ENCODE data around the gene IGF1R. TPM values are rescaled to one million over a fixed set of nuclear protein-coding genes. Genes with fewer than 3 reads are reported as not detected.

Gene IGF1R
- total RNA-seq, 1 experiment from 2014 or later: 51.6 TPM

DNA sequence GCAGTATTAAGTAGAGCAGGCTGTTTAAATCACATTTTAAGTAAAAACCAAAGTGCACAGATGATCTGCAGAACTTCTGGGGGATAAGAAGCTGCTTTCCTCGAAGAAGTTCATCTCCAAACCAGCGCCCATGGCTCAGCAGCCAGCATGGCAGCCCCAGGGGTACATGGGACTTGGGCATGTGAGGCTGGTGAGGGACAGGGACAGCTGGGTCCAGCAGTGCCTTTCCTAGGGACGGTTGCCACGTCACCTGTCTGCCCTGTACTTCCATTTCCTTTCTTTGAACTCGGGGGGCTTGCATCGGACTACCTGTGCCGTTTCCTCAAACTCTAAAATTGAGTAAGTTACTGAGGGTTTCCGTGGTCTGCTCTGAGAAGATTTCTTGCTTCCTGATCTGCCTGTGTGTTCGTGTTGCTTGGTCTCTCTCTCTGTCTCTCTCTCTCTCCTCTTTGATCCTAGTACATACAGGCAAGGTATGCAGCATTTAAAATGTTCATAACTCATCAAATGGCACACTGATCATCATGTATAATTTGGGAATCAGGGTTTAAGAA, 67.6 kb downstream of the IGF1R start:
- no peaks in the 10 kb centered on the region for H3K9me3 ChIP-seq
- no peaks in the 10 kb centered on the region for H3K36me3 ChIP-seq (ENCODE audit: control insufficient read depth, insufficient read depth, low read length)
- CTCF ChIA-PET: no interaction called here
- no peak overlapping the region for H3K4me3 ChIP-seq (ENCODE audit: low read depth, low read length)
- no peak for DNase-seq
- Mint-ChIP-seq H3K27ac (ENCODE audit: unreplicated experiment) (no peak overlapping the region), H3K9me3 (ENCODE audit: unreplicated experiment) (peaks cover 11% of the 10 kb centered on the region), H3K36me3 (ENCODE audit: insufficient read depth, unreplicated experiment) (peaks cover 16% of the 10 kb centered on the region), H3K4me3 (ENCODE audit: unreplicated experiment) (no peak overlapping the region), H3K27me3 (ENCODE audit: insufficient read depth, unreplicated experiment) (no peaks in the 10 kb centered on the region), H3K4me1 (ENCODE audit: low read depth, unreplicated experiment) (peaks cover 42% of the 10 kb centered on the region)
- no peak for TF ChIP-seq CTCF (IDR thresholded peaks at IDR 0.05; ENCODE audit: insufficient read depth in 1 of 2, low read depth in 1 of 2, low read length in 1 of 2, severe bottlenecking in 1 of 2, unreplicated experiment in 1 of 2)
- BruUV-seq (replicated peaks): no TSS peak
- H3K27me3 ChIP-seq (replicated peaks; ENCODE audit: control insufficient read depth, insufficient read depth, low read length): no peaks in the 10 kb centered on the region
- POLR2A ChIA-PET: no interaction called here
- intact Hi-C loops (cut with micrococcal nuclease; ENCODE audit: unreplicated experiment): no loop called here
- peaks cover 36% of the 10 kb centered on the region for H3K4me1 ChIP-seq

DNA sequence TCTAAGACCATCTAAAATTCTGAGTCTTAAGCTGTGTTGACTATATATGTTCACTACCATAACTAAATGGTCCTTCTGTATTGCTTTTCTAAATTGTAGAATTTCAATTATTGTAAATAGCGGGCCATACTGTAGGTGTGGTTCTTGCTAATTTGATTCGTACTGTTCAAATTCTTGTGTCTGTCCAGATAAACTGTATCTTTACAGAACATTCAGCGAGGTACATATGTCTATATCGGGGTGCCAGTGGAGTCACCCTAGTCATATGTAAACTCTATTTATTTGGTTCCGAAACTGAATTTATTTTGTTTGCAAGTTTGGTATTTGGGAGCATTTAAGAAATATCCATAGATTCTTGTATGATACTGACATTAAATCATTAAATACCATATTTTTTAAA, 69.0 kb downstream of the IGF1R start:
- no peaks in the 10 kb centered on the region for H3K9me3 ChIP-seq
- intact Hi-C loops (cut with micrococcal nuclease; ENCODE audit: unreplicated experiment): no loop called here
- no TSS peak for BruUV-seq (replicated peaks)
- peaks cover 50% of the 10 kb centered on the region for H3K4me1 ChIP-seq
- no peaks in the 10 kb centered on the region for H3K36me3 ChIP-seq (ENCODE audit: control insufficient read depth, insufficient read depth, low read length)
- no peaks in the 10 kb centered on the region for H3K27me3 Mint-ChIP-seq (ENCODE audit: insufficient read depth, unreplicated experiment)
- H3K4me3 Mint-ChIP-seq (ENCODE audit: unreplicated experiment): no peak overlapping the region
- peaks cover 56% of the 10 kb centered on the region for H3K4me1 Mint-ChIP-seq (ENCODE audit: low read depth, unreplicated experiment)
- H3K27me3 ChIP-seq (replicated peaks; ENCODE audit: control insufficient read depth, insufficient read depth, low read length): no peaks in the 10 kb centered on the region
- POLR2A ChIA-PET: no interaction called here
- peaks cover 2% of the 10 kb centered on the region for H3K9me3 Mint-ChIP-seq (ENCODE audit: unreplicated experiment)
- no peak for TF ChIP-seq CTCF (IDR thresholded peaks at IDR 0.05; ENCODE audit: insufficient read depth in 1 of 2, low read depth in 1 of 2, low read length in 1 of 2, severe bottlenecking in 1 of 2, unreplicated experiment in 1 of 2)
- H3K36me3 Mint-ChIP-seq (ENCODE audit: insufficient read depth, unreplicated experiment): peaks cover 10% of the 10 kb centered on the region
- H3K27ac Mint-ChIP-seq (ENCODE audit: unreplicated experiment): no peak overlapping the region
- CTCF ChIA-PET: no interaction called here
- H3K4me3 ChIP-seq (ENCODE audit: low read depth, low read length): no peak overlapping the region
- no peak for DNase-seq

GRCh38 chr15:98717942-98718341, 69.6 kb downstream of the IGF1R start:
- Mint-ChIP-seq H3K27me3 (ENCODE audit: insufficient read depth, unreplicated experiment) (no peaks in the 10 kb centered on the region), H3K4me1 (ENCODE audit: low read depth, unreplicated experiment) (peaks cover 61% of the 10 kb centered on the region), H3K4me3 (ENCODE audit: unreplicated experiment) (no peak overlapping the region), H3K36me3 (ENCODE audit: insufficient read depth, unreplicated experiment) (peaks cover 10% of the 10 kb centered on the region), H3K27ac (ENCODE audit: unreplicated experiment) (peak overlapping the region; percentile 82), H3K9me3 (ENCODE audit: unreplicated experiment) (no peaks in the 10 kb centered on the region)
- no peak for TF ChIP-seq CTCF (IDR thresholded peaks at IDR 0.05; ENCODE audit: insufficient read depth in 1 of 2, low read depth in 1 of 2, low read length in 1 of 2, severe bottlenecking in 1 of 2, unreplicated experiment in 1 of 2)
- Histone ChIP-seq H3K36me3 (ENCODE audit: control insufficient read depth, insufficient read depth, low read length) (no peaks in the 10 kb centered on the region), H3K4me1 (peaks cover 56% of the 10 kb centered on the region), H3K9me3 (no peaks in the 10 kb centered on the region), H3K27me3 (replicated peaks; ENCODE audit: control insufficient read depth, insufficient read depth, low read length) (no peaks in the 10 kb centered on the region), H3K4me3 (ENCODE audit: low read depth, low read length) (no peak overlapping the region)
- ChIA-PET CTCF (no interaction called here), POLR2A (no interaction called here)
- intact Hi-C loops (cut with micrococcal nuclease; ENCODE audit: unreplicated experiment): no loop called here
- no TSS peak for BruUV-seq (replicated peaks)
- DNase-seq: no peak

Data from Caco-2 (cell line).